Measurements from ENCODE around the gene PCDH9. TPM values are rescaled to one million over a fixed set of nuclear protein-coding genes. Genes with fewer than 3 reads are reported as not detected.

The PCDH9 gene
- total RNA-seq, 1 donor from 2014 or later, result 10.4 TPM

DNA sequence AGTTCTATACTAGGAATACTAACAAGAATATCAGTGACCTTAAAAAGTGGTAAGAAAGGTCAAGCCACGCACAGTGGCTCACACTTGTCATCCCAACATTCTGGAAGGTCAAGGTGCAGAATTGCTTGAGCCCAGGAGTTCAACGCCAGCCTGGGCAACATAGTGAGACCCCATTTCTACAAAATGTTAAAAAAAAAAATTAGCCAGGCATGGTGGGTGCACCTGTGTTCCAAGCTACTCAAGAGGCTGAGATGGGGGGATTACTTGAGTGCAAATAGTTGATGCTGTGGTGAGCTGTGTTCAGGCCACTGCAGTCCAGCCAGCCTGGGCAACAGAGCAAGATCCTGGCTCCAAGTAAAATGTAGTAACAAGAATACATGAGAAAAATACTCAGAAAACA is 61.8 kb downstream of the PCDH9 start:
- H3K27ac Mint-ChIP-seq (ENCODE audit: unreplicated experiment), result no peak overlapping the region
- no peak overlapping the region for H3K4me3 ChIP-seq (ENCODE audit: insufficient read depth, low read depth, low read length)
- no peak for DNase-seq (ENCODE audit: low read depth)
- H3K9ac ChIP-seq (ENCODE audit: low read length), result no peak overlapping the region
- H3K4me1 Mint-ChIP-seq (ENCODE audit: low read depth, unreplicated experiment), result no peaks in the 10 kb centered on the region
- no peaks in the 10 kb centered on the region for H3K9me3 ChIP-seq (ENCODE audit: insufficient read depth, low read depth, low read length)
- no peak overlapping the region for H3K4me3 Mint-ChIP-seq (ENCODE audit: unreplicated experiment)
- H3K27ac ChIP-seq (ENCODE audit: low read depth, low read length), result no peak overlapping the region
- H3K27me3 Mint-ChIP-seq (ENCODE audit: low read depth, unreplicated experiment), result peaks cover 2% of the 10 kb centered on the region
- no peak for FAIRE-seq
- no peak overlapping the region for H2AFZ ChIP-seq (ENCODE audit: low read depth, low read length)
- no peaks in the 10 kb centered on the region for H3K36me3 Mint-ChIP-seq (ENCODE audit: low read depth, unreplicated experiment)
- no peak for TF ChIP-seq EZH2 (IDR thresholded peaks at IDR 0.05; ENCODE audit: insufficient read depth, low read length)
- TF ChIP-seq, protein P1, sequence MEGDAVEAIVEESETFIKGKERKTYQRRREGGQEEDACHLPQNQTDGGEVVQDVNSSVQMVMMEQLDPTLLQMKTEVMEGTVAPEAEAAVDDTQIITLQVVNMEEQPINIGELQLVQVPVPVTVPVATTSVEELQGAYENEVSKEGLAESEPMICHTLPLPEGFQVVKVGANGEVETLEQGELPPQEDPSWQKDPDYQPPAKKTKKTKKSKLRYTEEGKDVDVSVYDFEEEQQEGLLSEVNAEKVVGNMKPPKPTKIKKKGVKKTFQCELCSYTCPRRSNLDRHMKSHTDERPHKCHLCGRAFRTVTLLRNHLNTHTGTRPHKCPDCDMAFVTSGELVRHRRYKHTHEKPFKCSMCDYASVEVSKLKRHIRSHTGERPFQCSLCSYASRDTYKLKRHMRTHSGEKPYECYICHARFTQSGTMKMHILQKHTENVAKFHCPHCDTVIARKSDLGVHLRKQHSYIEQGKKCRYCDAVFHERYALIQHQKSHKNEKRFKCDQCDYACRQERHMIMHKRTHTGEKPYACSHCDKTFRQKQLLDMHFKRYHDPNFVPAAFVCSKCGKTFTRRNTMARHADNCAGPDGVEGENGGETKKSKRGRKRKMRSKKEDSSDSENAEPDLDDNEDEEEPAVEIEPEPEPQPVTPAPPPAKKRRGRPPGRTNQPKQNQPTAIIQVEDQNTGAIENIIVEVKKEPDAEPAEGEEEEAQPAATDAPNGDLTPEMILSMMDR (IDR thresholded peaks at IDR 0.05; ENCODE audit: insufficient read depth, low read depth, low read length), result no peak
- H3K4me2 ChIP-seq (ENCODE audit: low read length), result no peak overlapping the region
- no peaks in the 10 kb centered on the region for H3K4me1 ChIP-seq (ENCODE audit: insufficient read depth, low read length)
- no peaks in the 10 kb centered on the region for H3K36me3 ChIP-seq (ENCODE audit: insufficient read depth, low read length)
- no peaks in the 10 kb centered on the region for H3K27me3 ChIP-seq (ENCODE audit: insufficient read depth, low read length)
- no peaks in the 10 kb centered on the region for H3K9me3 Mint-ChIP-seq (ENCODE audit: unreplicated experiment)
- H4K20me1 ChIP-seq (ENCODE audit: insufficient read depth, low read length), result no peaks in the 10 kb centered on the region
- H3K79me2 ChIP-seq (ENCODE audit: insufficient read depth, low read length), result no peaks in the 10 kb centered on the region

DNA sequence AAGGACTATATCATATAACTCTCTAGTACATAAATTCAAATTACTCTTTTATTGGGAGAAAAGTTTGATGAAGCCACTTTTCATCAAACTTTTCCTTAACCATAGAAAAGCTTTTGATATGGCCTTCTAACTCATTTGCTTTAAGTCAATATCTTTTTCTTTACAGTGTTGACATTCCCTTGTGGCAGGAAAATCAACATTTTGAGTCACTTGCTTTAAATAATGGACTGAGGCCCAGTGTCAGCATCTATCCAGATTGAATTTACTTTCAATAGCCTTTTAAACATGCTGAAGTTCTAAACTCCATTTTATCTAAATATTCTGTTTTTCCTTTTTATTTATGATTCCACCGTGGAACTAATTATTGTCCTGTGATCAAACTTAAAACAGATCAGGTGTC is 62.7 kb downstream of the PCDH9 start:
- Histone ChIP-seq H3K4me1 (ENCODE audit: insufficient read depth, low read length) (no peaks in the 10 kb centered on the region), H3K9ac (ENCODE audit: low read length) (no peak overlapping the region), H3K36me3 (ENCODE audit: insufficient read depth, low read length) (no peaks in the 10 kb centered on the region), H4K20me1 (ENCODE audit: insufficient read depth, low read length) (no peaks in the 10 kb centered on the region), H3K4me2 (ENCODE audit: low read length) (no peak overlapping the region), H3K27me3 (ENCODE audit: insufficient read depth, low read length) (no peaks in the 10 kb centered on the region), H3K27ac (ENCODE audit: low read depth, low read length) (no peak overlapping the region), H3K4me3 (ENCODE audit: insufficient read depth, low read depth, low read length) (no peak overlapping the region), H2AFZ (ENCODE audit: low read depth, low read length) (no peak overlapping the region), H3K79me2 (ENCODE audit: insufficient read depth, low read length) (no peaks in the 10 kb centered on the region), H3K9me3 (ENCODE audit: insufficient read depth, low read depth, low read length) (no peaks in the 10 kb centered on the region)
- H3K27ac Mint-ChIP-seq (ENCODE audit: unreplicated experiment), result no peak overlapping the region
- no peaks in the 10 kb centered on the region for H3K4me1 Mint-ChIP-seq (ENCODE audit: low read depth, unreplicated experiment)
- FAIRE-seq (no peak), DNase-seq (ENCODE audit: low read depth) (no peak)
- H3K9me3 Mint-ChIP-seq (ENCODE audit: unreplicated experiment), result no peaks in the 10 kb centered on the region
- peaks cover 2% of the 10 kb centered on the region for H3K27me3 Mint-ChIP-seq (ENCODE audit: low read depth, unreplicated experiment)
- no peak overlapping the region for H3K4me3 Mint-ChIP-seq (ENCODE audit: unreplicated experiment)
- H3K36me3 Mint-ChIP-seq (ENCODE audit: low read depth, unreplicated experiment), result no peaks in the 10 kb centered on the region
- TF ChIP-seq, protein P1 (IDR thresholded peaks at IDR 0.05; ENCODE audit: insufficient read depth, low read depth, low read length), result no peak
- no peak for TF ChIP-seq EZH2 (IDR thresholded peaks at IDR 0.05; ENCODE audit: insufficient read depth, low read length)

DNA sequence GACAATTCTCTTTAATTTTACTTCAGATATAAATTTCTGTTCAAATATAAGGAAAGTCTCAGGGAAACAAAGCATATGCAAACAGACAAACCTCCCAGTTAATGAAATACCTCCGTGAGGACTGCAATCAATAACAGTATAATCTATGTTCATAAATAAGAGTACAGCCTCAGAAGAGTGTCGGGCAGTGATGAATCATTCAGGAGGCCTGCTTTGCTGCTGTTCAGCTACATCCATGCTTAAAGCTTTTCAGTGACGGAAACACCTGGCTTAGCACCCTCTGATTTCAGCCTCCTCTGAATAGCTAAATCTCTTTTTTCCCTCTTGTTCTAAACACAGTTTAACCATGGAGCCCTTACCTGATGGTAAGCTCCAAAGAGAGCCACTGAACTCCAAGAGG is 69.0 kb downstream of the PCDH9 start:
- Histone ChIP-seq H4K20me1 (ENCODE audit: insufficient read depth, low read length) (no peaks in the 10 kb centered on the region), H3K27ac (ENCODE audit: low read depth, low read length) (no peak overlapping the region), H3K36me3 (ENCODE audit: insufficient read depth, low read length) (no peaks in the 10 kb centered on the region), H3K27me3 (ENCODE audit: insufficient read depth, low read length) (no peaks in the 10 kb centered on the region), H3K79me2 (ENCODE audit: insufficient read depth, low read length) (no peaks in the 10 kb centered on the region), H3K9ac (ENCODE audit: low read length) (no peak overlapping the region), H3K4me2 (ENCODE audit: low read length) (no peak overlapping the region), H2AFZ (ENCODE audit: low read depth, low read length) (no peak overlapping the region), H3K9me3 (ENCODE audit: insufficient read depth, low read depth, low read length) (no peaks in the 10 kb centered on the region), H3K4me1 (ENCODE audit: insufficient read depth, low read length) (no peaks in the 10 kb centered on the region), H3K4me3 (ENCODE audit: insufficient read depth, low read depth, low read length) (no peak overlapping the region)
- FAIRE-seq (no peak), DNase-seq (ENCODE audit: low read depth) (no peak)
- H3K4me1 Mint-ChIP-seq (ENCODE audit: low read depth, unreplicated experiment), result peaks cover 2% of the 10 kb centered on the region
- no peak overlapping the region for H3K27ac Mint-ChIP-seq (ENCODE audit: unreplicated experiment)
- TF ChIP-seq, protein P1 (IDR thresholded peaks at IDR 0.05; ENCODE audit: insufficient read depth, low read depth, low read length), result no peak
- no peak for TF ChIP-seq EZH2 (IDR thresholded peaks at IDR 0.05; ENCODE audit: insufficient read depth, low read length)
- no peaks in the 10 kb centered on the region for H3K9me3 Mint-ChIP-seq (ENCODE audit: unreplicated experiment)
- no peaks in the 10 kb centered on the region for H3K27me3 Mint-ChIP-seq (ENCODE audit: low read depth, unreplicated experiment)
- H3K4me3 Mint-ChIP-seq (ENCODE audit: unreplicated experiment), result no peak overlapping the region
- H3K36me3 Mint-ChIP-seq (ENCODE audit: low read depth, unreplicated experiment), result no peaks in the 10 kb centered on the region

Data from astrocyte (in vitro differentiated cells and primary cell).